H1 (cell line): Measurements from ENCODE around the gene SOCS3. TPM values are rescaled to one million over a fixed set of nuclear protein-coding genes. Genes with fewer than 3 reads are reported as not detected.

Experiments
- ATF2 ChIP-seq: IDR thresholded peaks from 2 replicates; pipeline ENCODE4 v1.6.1; 2012; ENCODE audit warnings: low read length, inconsistent platforms
- CHD1 ChIP-seq: IDR thresholded peaks from 2 replicates; pipeline ENCODE4 v1.6.1; 2012; ENCODE audit warnings: low read depth, low read length, improper control_type of control experiment
- CHD2 ChIP-seq: IDR thresholded peaks from 2 replicates; pipeline ENCODE4 v1.6.1; 2012; ENCODE audit warnings: low read length, improper control_type of control experiment
- CHD7 ChIP-seq: fragments of 300-600 bp; sonication (generic); IDR thresholded peaks from 2 replicates; pipeline ENCODE4 v1.7.1; 2012; ENCODE audit warnings: low read length, moderate library complexity, mild to moderate bottlenecking, inconsistent platforms; ENCODE audit not compliant: insufficient replicate concordance
- E2F6 ChIP-seq: IDR thresholded peaks from 2 replicates; pipeline ENCODE4 v1.6.1; 2012; ENCODE audit warnings: inconsistent platforms
- EP300 ChIP-seq, 2 experiments: IDR thresholded peaks; 1 replicate in 1 of 2; 2 replicates in 1 of 2; pipeline ENCODE4 v1.6.1; 2011 to 2012; ENCODE audit warnings: low read depth in 2 of 2, low read length in 2 of 2, mild to moderate bottlenecking in 2 of 2, borderline replicate concordance in 1 of 2, inconsistent platforms in 1 of 2, moderate library complexity in 1 of 2
- TEAD4 ChIP-seq: IDR thresholded peaks from 2 replicates; pipeline ENCODE4 v1.6.1; 2012; ENCODE audit warnings: low read depth, low read length, inconsistent platforms, mixed read lengths
- polyA plus RNA-seq, 7 experiments: library from polyadenylated mRNA; depleted of rRNA in 3 of 7; stranded (reverse) in 5 of 7; unstranded in 2 of 7; fragments of >200 nt in 5 of 7; fragments of 200-250 nt in 2 of 7; gene quantifications; 1 replicate in 5 of 7; 2 replicates in 1 of 7; 4 replicates in 1 of 7; pipeline versions ENCODE4 v1.2.1 to v1.2.3, GENCODE V29; 2011 to 2013; ENCODE audit warnings: missing spikeins in 2 of 7, mixed read lengths in 2 of 7
- total RNA-seq: library from RNA; stranded (reverse); fragmentation: NEBNext Ultra II Directional; extraction: Animal tissue kit (Norgen Biotek cat#: 25700); gene quantifications from 2 replicates; pipeline ENCODE4 v1.2.1, GENCODE V29; 2021

Gene SOCS3
- total and polyA plus RNA-seq, 2 of the 8 experiments (the other 6 are each of a cell fraction or from before 2014, with no cell fraction given), result 10.1 to 47.9 TPM

GRCh38 chr17:78360371-78361224, 721 bp upstream of the SOCS3 start (continued):
- TF ChIP-seq TEAD4 (peak; percentile 92), EP300 (IDR thresholded peaks at IDR 0.05; ENCODE audit: borderline replicate concordance in 1 of 2, low read depth in 2 of 2, low read length in 2 of 2) (peak in 1 of 2 experiments; percentile 35; a peak in 1 of 3 replicates), E2F6 (peak; percentile 40), CHD7 (no peak), CHD2 (no peak), CHD1 (no peak), ATF2 (no peak)
